ENCODE measurements around the gene SLX9. TPM values are rescaled to one million over a fixed set of nuclear protein-coding genes. Genes with fewer than 3 reads are reported as not detected.
A peak's percentile ranks its signal among the peaks of the same experiment; 100 is the strongest.

SLX9 gene
- total RNA-seq, 6 donors from 2014 or later = 5.5 to 34.6 (median 22.8) TPM

DNA sequence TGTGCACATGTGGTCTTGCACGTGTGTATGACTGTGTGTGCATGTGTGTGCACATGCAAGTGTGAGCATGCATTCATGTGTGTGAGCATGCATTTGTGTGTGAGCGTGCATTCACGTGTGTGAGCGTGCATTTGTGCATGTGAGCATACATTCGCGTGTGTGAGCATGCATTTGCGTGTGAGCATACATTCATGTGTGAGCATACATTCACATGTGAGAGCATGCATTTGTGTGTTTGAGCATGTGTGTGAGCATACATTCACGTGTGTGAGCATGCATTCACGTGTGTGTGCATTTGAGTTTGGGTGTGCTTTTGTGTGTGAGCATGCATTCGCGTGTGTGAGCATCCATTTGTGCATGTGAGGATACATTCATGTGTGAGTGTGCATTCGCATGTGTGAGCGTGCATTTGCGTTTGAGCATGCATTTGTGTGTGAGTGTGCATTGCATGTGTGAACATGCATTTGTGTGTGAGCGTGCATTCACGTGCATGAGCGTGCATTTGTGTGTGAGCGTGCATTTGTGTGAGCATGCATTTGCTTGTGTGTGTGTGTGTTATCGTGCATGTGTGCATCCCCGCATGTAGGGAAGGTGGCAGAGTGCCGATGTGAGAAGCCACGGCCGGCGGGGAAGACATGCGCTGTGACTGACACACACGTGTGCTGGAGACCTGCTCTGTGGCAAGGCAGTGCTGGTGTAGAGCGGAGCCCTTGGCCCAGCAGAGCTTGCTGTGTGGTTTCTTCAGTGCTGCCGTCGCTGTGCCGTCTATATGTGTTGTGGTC, 37.4 kb upstream of the SLX9 start:
- no peaks in the 10 kb centered on the region for H3K9me3 ChIP-seq
- ATAC-seq (ENCODE audit: low FRiP score in 2 of 2) = no peak
- peaks cover 9 to 26% (median 17%) of the 10 kb centered on the region in 4 donors for H3K4me1 ChIP-seq
- H3K4me3 ChIP-seq = no peak overlapping the region
- H3K27ac ChIP-seq = no peak overlapping the region
- peaks cover 0 to 28% (median 20%) of the 10 kb centered on the region in 4 donors for H3K36me3 ChIP-seq
- TF ChIP-seq POLR2A (IDR thresholded peaks at IDR 0.05) = no peak
- TF ChIP-seq POLR2AphosphoS5 (IDR thresholded peaks at IDR 0.05) = no peak
- TF ChIP-seq, protein P1, sequence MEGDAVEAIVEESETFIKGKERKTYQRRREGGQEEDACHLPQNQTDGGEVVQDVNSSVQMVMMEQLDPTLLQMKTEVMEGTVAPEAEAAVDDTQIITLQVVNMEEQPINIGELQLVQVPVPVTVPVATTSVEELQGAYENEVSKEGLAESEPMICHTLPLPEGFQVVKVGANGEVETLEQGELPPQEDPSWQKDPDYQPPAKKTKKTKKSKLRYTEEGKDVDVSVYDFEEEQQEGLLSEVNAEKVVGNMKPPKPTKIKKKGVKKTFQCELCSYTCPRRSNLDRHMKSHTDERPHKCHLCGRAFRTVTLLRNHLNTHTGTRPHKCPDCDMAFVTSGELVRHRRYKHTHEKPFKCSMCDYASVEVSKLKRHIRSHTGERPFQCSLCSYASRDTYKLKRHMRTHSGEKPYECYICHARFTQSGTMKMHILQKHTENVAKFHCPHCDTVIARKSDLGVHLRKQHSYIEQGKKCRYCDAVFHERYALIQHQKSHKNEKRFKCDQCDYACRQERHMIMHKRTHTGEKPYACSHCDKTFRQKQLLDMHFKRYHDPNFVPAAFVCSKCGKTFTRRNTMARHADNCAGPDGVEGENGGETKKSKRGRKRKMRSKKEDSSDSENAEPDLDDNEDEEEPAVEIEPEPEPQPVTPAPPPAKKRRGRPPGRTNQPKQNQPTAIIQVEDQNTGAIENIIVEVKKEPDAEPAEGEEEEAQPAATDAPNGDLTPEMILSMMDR (IDR thresholded peaks at IDR 0.05) = no peak
- no peak for TF ChIP-seq EP300 (IDR thresholded peaks at IDR 0.05)
- 82 to 87% methylated on average over 30 of the region's 30 CpGs for WGBS, 2 donors
- H3K27me3 ChIP-seq = no peaks in the 10 kb centered on the region
- no peak for DNase-seq

DNA sequence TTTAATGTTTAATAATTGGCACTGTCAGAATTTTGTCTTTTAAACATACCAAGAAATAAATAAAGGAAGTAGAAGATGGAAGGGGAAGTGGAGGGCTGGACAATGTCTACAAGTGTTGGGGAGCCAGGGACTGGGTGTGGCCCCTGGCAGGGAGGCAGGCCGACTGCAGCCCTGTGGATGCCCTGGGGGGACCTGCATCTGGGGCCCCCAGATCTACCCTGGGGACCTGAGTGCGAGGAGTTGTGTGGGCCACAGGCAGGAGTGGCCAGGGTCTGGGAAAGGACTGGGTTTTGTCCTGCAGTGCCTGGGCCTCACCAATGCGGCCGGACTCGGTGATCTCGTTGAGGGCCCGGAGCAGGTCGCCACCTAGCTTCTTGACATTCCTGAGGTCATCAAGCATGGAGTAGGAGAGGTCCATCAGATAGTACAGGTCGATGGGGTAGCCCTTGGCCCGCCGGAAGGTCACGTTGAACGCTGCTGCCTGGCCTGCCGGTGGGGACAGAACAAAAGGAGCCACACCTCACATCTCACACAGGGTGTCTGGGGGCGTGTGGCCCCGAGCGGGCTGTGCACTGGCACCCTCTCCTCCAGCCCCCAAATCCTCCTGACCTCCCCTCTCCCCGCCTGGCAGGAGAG, 36.7 kb upstream of the SLX9 start:
- peaks cover 0 to 28% (median 20%) of the 10 kb centered on the region in 4 donors for H3K36me3 ChIP-seq
- no peak overlapping the region for H3K27ac ChIP-seq
- DNase-seq = peak in 1 of 2 donors; percentile 70
- no peaks in the 10 kb centered on the region for H3K9me3 ChIP-seq
- 77 to 88% methylated on average over 13 to 14 of the region's 18 CpGs for WGBS, 2 donors
- H3K4me3 ChIP-seq = no peak overlapping the region
- TF ChIP-seq, protein P1 (IDR thresholded peaks at IDR 0.05) = no peak
- TF ChIP-seq EP300 (IDR thresholded peaks at IDR 0.05) (no peak), POLR2A (IDR thresholded peaks at IDR 0.05) (no peak)
- peaks cover 5 to 29% (median 21%) of the 10 kb centered on the region in 4 donors for H3K4me1 ChIP-seq
- ATAC-seq (ENCODE audit: low FRiP score in 2 of 2) = no peak
- no peaks in the 10 kb centered on the region for H3K27me3 ChIP-seq

DNA sequence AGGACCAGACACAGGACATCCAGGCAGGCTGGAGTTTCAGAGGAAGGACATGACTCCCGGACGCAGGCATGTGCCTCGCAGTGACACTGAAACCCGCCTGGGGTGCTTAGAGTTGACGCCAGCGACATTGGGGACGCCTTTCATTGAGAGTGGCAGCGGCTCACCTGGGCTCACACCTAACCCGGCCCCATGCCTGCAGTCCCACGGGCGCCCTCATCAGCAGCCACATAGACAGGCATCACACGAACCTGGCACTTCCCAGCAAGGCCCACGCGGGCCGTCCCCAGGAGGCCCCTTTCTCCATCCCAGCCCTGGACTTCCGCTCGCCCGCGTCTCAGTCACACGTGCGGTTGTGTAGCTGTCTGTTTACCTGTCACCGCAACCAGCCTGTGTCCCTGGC, 36.1 kb upstream of the SLX9 start:
- no peaks in the 10 kb centered on the region for H3K9me3 ChIP-seq
- H3K27ac ChIP-seq = no peak overlapping the region
- H3K4me1 ChIP-seq = peaks cover 9 to 34% (median 24%) of the 10 kb centered on the region in 4 donors
- no peak overlapping the region for H3K4me3 ChIP-seq
- peak in 1 of 2 donors; percentile 71 for DNase-seq
- peaks cover 0 to 28% (median 20%) of the 10 kb centered on the region in 4 donors for H3K36me3 ChIP-seq
- ATAC-seq (ENCODE audit: low FRiP score in 2 of 2) = no peak
- TF ChIP-seq EP300 (IDR thresholded peaks at IDR 0.05) (no peak), POLR2AphosphoS5 (IDR thresholded peaks at IDR 0.05) (no peak)
- 92 to 93% methylated on average over 17 to 22 of the region's 22 CpGs for WGBS, 2 donors
- no peaks in the 10 kb centered on the region for H3K27me3 ChIP-seq

DNA sequence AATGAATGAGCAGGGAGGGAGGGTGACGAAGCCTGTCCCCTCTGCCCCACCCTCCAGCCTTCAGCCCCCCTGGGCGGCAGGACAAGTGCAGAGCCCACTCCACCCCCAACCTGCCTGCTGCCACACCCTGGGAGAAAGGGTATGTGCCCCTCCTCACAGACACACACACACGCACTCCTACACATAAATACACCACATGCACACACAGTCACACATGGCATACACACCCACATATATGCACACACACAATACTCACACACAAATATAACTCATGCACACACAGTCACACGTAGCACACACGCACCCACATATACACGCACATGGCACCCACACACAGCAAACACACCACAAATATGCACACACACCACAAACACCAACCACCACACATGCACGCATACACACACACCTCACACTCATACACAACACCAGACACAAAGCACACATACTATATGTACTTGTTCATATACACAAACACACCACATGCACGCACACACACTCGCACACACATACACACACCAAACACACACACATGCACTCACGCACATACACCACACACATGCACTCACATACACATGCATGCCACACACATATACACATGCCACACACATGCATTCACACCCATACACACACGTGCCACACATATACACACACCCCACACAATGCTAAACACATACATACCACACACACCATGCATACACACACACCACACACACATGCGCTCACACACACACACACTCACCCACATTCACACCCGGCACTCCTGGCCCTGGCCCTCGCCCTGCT, 35.5 kb upstream of the SLX9 start:
- no peaks in the 10 kb centered on the region for H3K27me3 ChIP-seq
- peaks cover 11 to 40% (median 26%) of the 10 kb centered on the region in 4 donors for H3K4me1 ChIP-seq
- no peak overlapping the region for H3K27ac ChIP-seq
- DNase-seq = no peak
- no peak for TF ChIP-seq POLR2AphosphoS5 (IDR thresholded peaks at IDR 0.05)
- TF ChIP-seq EP300 (IDR thresholded peaks at IDR 0.05) = no peak
- no peak for TF ChIP-seq POLR2A (IDR thresholded peaks at IDR 0.05)
- TF ChIP-seq, protein P1 (IDR thresholded peaks at IDR 0.05) = no peak
- no peak overlapping the region for H3K4me3 ChIP-seq
- no peak for ATAC-seq (ENCODE audit: low FRiP score in 2 of 2)
- H3K9me3 ChIP-seq = no peaks in the 10 kb centered on the region
- 91 to 96% methylated on average over 14 of the region's 14 CpGs for WGBS, 2 donors
- H3K36me3 ChIP-seq = peaks cover 0 to 28% (median 20%) of the 10 kb centered on the region in 4 donors
